ENCODE results near the gene RIC8B.
A peak's percentile ranks its signal among the peaks of the same experiment; 100 is the strongest.
"Not testable (repeated sequence)": the region's sequence is repeated elsewhere in the genome, so short reads cannot be mapped to it uniquely, and the experiment has no call there.

Gene RIC8B

GRCh38 chr12:106910202-106910601, 135.7 kb downstream of the RIC8B start:
- peak; percentile 81 for DNase-seq

- no peak for DNase-seq
Measured at GRCh38 chr12:106911581-106911980, 137.1 kb downstream of the RIC8B start.

GRCh38 chr12:106913456-106913855, 139.0 kb downstream of the RIC8B start:
- DNase-seq = no peak

- DNase-seq = no peak
Measured at GRCh38 chr12:106914796-106915634, 140.5 kb downstream of the RIC8B start.

DNA sequence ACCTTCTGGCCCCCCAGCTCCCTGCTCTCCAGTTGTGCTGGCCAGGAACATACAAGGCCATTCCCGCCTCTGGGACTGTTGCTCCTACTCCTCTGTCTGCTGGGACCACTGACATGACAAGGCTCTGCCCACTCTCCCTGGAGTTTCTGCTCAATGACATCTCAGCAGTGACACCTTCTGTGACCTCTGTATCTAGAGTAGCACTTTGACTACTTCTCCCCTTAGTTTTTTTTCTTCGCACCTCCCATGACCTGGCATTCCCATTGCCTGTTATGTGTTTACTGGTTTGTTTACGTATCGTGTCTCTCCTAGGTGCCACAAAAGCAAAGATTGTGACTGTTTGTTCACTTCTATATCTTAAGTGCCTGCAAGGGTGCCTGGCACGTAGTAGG, 141.1 kb downstream of the RIC8B start:
- no peak for DNase-seq

DNA sequence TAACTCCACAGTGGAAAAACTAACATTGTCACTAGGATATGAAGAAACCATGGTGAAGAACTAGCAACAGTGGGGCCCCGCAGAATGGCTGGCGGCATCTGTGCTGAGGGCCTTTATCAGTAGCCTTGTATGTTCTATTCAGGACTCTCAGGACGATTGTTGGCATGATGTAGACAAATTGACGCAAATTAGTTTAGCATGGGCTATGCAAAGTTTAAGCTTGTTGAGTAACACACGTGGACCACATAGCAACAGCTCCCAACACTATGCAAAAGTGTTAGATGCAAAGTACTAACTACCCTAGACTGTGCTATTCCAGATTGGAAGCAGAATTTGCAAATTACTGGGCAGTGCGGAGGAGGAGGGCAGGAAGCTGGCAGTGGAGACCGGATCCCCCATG, 143.0 kb downstream of the RIC8B start:
- DNase-seq = no peak

DNA sequence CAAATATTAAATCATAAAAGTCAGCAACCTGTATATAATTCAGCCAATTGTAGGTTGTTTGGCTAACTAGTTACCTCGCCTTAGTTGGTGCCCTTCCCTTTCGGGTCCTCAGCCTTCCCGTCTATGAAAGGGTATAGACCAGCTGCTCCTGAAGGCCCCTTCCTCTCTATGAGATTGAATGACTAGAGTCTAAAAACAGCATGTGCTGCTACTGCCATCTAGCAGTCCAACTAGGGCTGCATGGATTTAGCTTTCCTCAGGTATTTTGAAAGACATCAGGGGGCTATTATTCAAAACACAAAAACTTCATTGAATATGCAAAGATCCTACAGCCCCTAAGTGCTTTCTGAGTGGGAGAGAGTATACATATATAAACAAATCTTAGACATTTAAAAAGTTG, 144.3 kb downstream of the RIC8B start:
- DNase-seq = no peak

DNA sequence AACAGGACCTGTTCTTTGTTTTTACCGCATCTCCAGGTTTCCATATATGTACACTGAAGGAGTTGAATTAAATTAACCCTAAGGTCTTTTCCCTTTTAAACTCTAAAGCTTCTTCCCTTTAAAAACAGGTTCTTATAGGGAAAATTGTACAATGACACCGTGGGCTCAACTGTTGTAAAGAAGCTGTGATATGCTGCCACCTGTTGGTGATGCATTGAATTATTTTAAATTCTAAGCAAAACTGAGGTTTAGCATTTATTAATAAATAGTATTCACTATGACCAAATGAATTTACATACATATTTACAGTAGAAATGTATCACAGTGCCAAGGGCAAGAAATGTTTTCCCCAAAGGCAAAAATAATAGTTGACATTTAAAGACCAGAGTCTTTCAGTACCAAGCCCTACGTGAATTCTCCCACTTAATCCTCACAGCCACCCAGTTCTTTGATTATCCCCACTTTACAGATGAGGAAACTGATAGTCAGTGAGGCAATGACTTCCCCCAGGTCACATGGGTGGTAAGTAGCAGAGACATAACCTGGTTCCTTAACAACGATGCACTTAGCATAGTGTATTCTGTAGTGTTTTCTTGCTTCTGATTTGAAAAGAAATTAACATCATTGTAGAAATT, 145.5 kb downstream of the RIC8B start:
- no peak for DNase-seq

- DNase-seq = not testable (repeated sequence)
Measured at GRCh38 chr12:106921976-106922375, 147.5 kb downstream of the RIC8B start.

- not testable (repeated sequence) for DNase-seq
Measured at GRCh38 chr12:106923594-106923993, 149.1 kb downstream of the RIC8B start.

DNA sequence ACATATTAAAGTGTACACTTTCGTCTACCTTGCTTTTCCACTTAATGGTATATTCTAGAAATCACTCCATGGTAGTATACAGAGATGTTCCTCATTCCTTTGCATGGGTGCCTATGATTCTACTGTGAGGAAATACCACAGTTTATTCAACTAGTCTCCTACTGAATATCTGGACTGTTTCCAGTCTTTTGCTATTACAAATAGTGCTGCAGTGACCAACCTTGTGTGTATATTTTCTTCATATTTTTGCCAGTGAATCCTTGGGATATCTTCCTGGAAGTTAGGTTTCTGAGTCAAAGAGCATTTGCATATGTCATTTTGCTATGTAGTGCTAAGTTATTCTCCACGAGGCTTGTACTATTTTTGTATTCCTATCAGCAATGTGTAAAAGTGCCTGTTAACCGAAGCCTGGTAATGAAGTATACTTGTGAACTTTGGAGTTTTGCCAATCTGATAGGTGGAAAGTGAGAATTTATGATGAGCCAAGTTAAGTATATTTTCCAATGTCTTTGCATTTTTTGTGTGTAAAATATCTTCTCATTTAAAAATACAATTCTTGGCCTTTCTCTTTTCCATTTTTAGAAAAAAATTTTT, 149.9 kb downstream of the RIC8B start:
- DNase-seq = no peak

- DNase-seq = no peak
Measured at GRCh38 chr12:106926657-106927056, 152.2 kb downstream of the RIC8B start.

- DNase-seq = no peak
Measured at GRCh38 chr12:106934277-106934676, 159.8 kb downstream of the RIC8B start.

Data from GF-D8 (cell line).